ENCODE measurements around the gene TBC1D10A. TPM values are rescaled to one million over a fixed set of nuclear protein-coding genes. Genes with fewer than 3 reads are reported as not detected.

Gene TBC1D10A
- polyA plus RNA-seq, 4 donors: 12.1 to 19.9 (median 12.8) TPM

GRCh38 chr22:30324014-30324730, 2.6 kb downstream of the TBC1D10A start:
- no peak for DNase-seq (ENCODE audit: low read depth in 4 of 4, low spot score in 3 of 4)

GRCh38 chr22:30323246-30323645, 3.5 kb downstream of the TBC1D10A start:
- DNase-seq (ENCODE audit: low read depth in 4 of 4, low spot score in 3 of 4): no peak

DNA sequence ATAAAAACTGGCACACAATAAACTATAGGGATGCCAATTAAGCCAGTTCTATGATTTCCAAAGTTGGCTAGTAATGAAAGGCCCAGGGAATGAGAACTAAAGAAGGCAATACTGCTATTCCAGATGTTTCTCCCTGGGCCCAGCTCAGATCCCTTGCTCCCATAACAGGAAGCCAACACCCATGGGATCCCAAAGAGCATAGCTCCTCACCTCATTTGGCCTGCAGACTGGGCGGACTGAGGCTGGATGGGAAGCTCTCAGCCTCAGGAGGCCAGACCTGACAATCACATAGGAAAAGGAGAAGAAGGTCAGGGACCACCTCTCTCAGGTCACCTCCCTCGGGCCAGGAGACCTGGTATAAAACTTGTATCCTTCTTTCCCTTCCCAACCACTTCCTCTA, 5.3 kb downstream of the TBC1D10A start:
- DNase-seq (ENCODE audit: low read depth in 4 of 4, low spot score in 3 of 4): no peak

DNA sequence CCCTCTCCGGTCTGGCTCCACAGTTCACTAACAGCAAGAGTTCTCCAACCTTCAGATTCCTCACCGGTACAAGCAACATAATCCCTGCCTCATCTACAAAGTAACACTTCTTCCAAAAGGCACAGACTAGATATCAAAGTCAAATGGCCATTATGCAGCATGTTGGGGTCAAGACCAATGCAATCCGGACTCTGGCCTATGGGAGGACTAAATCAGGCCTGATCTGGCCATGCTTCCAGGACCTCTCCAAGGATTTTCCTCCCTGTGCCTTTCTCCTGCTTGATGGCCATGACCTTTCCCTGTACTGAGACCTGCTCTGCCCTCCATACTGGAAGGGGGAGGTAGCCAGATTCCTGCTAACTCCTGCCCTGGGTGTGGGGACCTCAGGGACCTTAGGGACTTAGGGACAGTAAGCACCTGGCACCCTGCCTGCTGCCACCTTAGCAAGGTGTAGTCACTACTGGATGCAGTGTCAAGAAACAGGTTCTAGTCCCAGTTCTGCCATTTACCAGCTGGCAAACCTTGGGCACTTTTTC, 6.7 kb downstream of the TBC1D10A start:
- no peak for DNase-seq (ENCODE audit: low read depth in 4 of 4, low spot score in 3 of 4)

DNA sequence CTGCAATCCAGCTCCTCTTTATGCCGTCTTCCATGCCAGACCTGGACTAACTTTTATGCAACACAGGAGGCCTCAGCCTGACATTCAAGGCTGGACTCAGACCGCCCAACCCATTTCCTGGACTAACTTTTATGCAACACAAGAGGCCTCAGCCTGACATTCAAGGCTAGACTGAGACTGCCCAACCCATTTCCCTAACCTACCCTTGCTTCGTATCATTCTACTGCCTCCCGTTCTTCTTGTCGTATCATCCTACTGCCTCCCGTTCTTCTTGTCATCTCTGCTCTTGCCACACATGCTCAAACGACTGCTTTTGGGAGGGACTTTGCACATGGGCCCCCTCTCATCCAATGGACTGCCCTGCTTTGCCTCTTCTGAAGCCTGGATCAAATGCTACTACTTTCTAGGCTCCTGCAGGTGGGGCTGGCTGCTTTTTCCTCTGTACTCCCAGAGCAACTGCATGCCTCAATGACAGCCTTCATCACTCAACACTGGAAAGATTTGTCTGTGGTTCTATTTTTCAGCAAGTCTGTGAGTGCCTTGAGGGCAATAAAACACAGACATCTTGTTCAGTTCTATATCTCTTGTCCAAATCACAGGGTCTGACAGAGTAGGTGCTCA, 7.8 kb downstream of the TBC1D10A start:
- DNase-seq (ENCODE audit: low read depth in 4 of 4, low spot score in 3 of 4): no peak

- no peak for DNase-seq (ENCODE audit: low read depth in 4 of 4, low spot score in 3 of 4)
Observed at GRCh38 chr22:30317778-30318177, 9.0 kb downstream of the TBC1D10A start.

GRCh38 chr22:30315962-30316576, 10.7 kb downstream of the TBC1D10A start:
- no peak for DNase-seq (ENCODE audit: low read depth in 4 of 4, low spot score in 3 of 4)

- no peak for DNase-seq (ENCODE audit: low read depth in 4 of 4, low spot score in 3 of 4)
Observed at GRCh38 chr22:30314915-30315314, 11.8 kb downstream of the TBC1D10A start.

- DNase-seq (ENCODE audit: low read depth in 4 of 4, low spot score in 3 of 4): no peak
Observed at GRCh38 chr22:30313527-30314363, 13.0 kb downstream of the TBC1D10A start.

- DNase-seq (ENCODE audit: low read depth in 4 of 4, low spot score in 3 of 4): no peak
Observed at GRCh38 chr22:30312053-30312452, 14.7 kb downstream of the TBC1D10A start.

- no peak for DNase-seq (ENCODE audit: low read depth in 4 of 4, low spot score in 3 of 4)
Observed at GRCh38 chr22:30310881-30311771, 15.6 kb downstream of the TBC1D10A start.

GRCh38 chr22:30309951-30310741, 16.6 kb downstream of the TBC1D10A start:
- DNase-seq (ENCODE audit: low read depth in 4 of 4, low spot score in 3 of 4): no peak

DNA sequence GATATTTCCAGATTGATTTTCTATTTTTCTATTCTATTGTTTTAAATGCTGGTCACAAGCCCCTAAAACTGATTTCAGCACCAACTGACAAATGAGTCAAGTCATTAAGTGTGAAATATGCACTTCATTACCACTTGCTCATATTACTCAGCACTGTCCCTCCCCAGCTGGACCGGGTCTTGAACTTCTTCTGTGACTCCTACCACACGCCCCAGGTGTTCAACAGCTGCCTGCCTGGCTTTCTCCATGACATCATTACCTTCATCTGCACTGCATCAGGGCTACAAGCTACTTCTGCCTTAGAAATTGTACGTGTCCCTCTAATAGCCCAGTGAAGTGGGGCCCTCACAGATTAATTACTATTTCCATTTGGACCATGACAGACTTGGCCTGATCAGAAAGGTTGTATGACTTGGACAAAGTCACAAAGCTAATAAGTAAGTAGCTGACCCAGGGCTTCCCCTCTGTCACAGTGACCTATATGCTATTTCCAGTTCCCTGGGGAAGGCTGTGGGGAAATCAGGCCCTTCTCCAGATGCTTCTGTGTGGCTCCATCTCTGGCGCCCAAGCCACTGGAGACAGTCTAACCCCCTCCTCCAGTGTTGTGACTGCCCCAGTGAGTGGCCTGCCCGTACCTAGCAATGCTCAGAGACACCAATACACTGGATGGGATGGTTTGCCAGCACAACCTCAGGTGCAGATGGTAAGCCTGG, 18.1 kb downstream of the TBC1D10A start:
- DNase-seq (ENCODE audit: low read depth in 4 of 4, low spot score in 3 of 4): no peak

- no peak for DNase-seq (ENCODE audit: low read depth in 4 of 4, low spot score in 3 of 4)
Observed at GRCh38 chr22:30308093-30308492, 18.6 kb downstream of the TBC1D10A start.

DNA sequence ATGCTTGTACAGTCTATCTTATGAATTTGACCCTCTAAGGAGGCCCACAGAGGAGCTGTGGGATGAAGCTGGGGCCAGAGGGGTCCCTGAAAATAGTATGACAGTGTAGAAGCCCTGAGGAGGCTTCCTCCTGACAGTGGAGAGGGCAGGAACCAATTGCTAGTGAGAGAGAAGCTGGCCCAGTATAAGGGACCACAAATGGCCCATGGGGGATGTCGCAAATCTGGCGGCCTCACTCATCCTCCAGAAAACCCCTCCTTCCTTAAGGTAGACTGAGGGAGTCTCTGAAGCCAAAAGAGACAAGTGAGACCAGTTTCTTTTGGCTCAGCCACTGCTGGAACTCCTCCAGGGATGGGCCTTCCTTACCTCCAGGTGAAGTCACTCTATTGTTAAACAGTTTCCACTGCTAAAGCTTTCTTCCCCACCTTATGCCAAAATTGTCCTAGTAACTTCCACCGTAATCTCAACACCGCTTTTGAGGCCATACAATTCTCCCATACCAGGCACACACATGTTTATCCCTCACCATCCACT, 19.6 kb downstream of the TBC1D10A start:
- DNase-seq (ENCODE audit: low read depth in 4 of 4, low spot score in 3 of 4): no peak

GRCh38 chr22:30306627-30307011, 20.1 kb downstream of the TBC1D10A start:
- no peak for DNase-seq (ENCODE audit: low read depth in 4 of 4, low spot score in 3 of 4)

DNA sequence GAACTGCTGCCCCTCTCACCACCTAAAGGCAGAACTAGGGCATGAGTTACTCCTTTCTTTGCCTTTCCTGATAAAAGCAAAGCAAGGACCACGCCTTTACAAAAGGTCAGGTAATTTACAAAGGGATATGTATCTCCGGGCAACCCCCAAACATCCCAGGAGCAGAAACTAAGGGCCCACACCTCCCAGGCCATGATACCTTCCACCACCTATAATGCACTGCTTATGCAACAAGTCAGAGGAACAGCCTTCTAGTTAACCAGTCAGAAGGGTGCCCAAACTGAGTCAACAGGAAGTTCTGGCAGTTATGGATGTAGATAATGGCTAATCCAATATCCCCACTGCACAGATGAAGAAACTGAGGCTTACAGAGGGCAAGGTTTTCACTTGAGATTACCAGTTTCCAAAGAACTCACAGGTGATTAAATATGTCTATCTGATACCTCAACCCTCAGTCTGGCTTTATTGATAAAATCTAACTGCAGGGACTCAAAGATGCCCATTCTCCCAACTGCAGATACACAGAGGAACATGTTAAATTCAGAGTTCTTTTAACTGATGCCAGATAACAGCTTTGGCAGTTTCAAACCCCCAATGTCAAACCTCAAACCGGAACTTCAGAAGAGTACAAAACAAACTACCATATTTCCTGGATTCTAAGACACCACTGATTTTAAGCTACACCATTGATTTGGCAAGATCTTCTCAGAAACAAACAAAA, 20.7 kb downstream of the TBC1D10A start:
- DNase-seq (ENCODE audit: low read depth in 4 of 4, low spot score in 3 of 4): no peak

- DNase-seq (ENCODE audit: low read depth in 4 of 4, low spot score in 3 of 4): no peak
Observed at GRCh38 chr22:30305519-30305905, 21.2 kb downstream of the TBC1D10A start.

Measured in left renal pelvis (tissue), 4 donors.